Mesenchymal stem cell (in vitro differentiated cells and primary cell): ENCODE data around the gene RREB1.
A peak's percentile ranks its signal among the peaks of the same experiment; 100 is the strongest.
"Not testable (repeated sequence)": the region's sequence is repeated elsewhere in the genome, so short reads cannot be mapped to it uniquely, and the experiment has no call there.

Source experiments
- DNase-seq: peaks from one replicate; pipeline ENCODE4 v3.0.0-alpha.2; 2013
- H2AFZ ChIP-seq: one replicate; pipeline ENCODE4 v1.6.1; 2013; ENCODE audit warnings: low read depth, mild to moderate bottlenecking, control low read depth, inconsistent platforms, low read length, moderate library complexity
- H2AK5ac ChIP-seq: 2 replicates; pipeline ENCODE4 v1.6.1; 2013; ENCODE audit warnings: low read length, moderate library complexity, mild to moderate bottlenecking, inconsistent platforms; ENCODE audit not compliant: severe bottlenecking
- H2BK120ac ChIP-seq: one replicate; pipeline ENCODE4 v1.6.1; 2013; ENCODE audit warnings: low read depth, mild to moderate bottlenecking, inconsistent platforms, low read length, moderate library complexity
- H2BK12ac ChIP-seq, 2 experiments: one replicate each; pipeline ENCODE4 v1.6.1; 2013; ENCODE audit warnings: inconsistent platforms in 2 of 2, low read length in 2 of 2, mild to moderate bottlenecking in 2 of 2, moderate library complexity in 2 of 2, control low read depth in 1 of 2
- H2BK15ac ChIP-seq: one replicate; pipeline ENCODE4 v1.6.1; 2013; ENCODE audit warnings: mild to moderate bottlenecking, low read depth, inconsistent platforms; ENCODE audit not compliant: poor library complexity, severe bottlenecking
- H2BK5ac ChIP-seq: 2 replicates; pipeline ENCODE4 v1.6.1; 2013; ENCODE audit warnings: low read depth, mild to moderate bottlenecking, low read length, control low read depth, inconsistent platforms; ENCODE audit not compliant: poor library complexity, severe bottlenecking
- H3K14ac ChIP-seq, 2 experiments: one replicate each; pipeline ENCODE4 v1.6.1; 2013; ENCODE audit warnings: inconsistent platforms in 2 of 2, low read length in 2 of 2, control low read depth in 1 of 2, mild to moderate bottlenecking in 1 of 2, moderate library complexity in 1 of 2
- H3K18ac ChIP-seq, 2 experiments: one replicate each; pipeline ENCODE4 v1.6.1; 2013; ENCODE audit warnings: inconsistent platforms in 2 of 2, low read length in 2 of 2, control low read depth in 1 of 2, low read depth in 1 of 2, mild to moderate bottlenecking in 1 of 2
- H3K23ac ChIP-seq, 2 experiments: one replicate each; pipeline ENCODE4 v1.6.1; 2013; ENCODE audit warnings: inconsistent platforms in 2 of 2, low read length in 2 of 2, mild to moderate bottlenecking in 2 of 2, moderate library complexity in 2 of 2, control low read depth in 1 of 2
- H3K27ac ChIP-seq: 2 replicates; pipeline ENCODE4 v1.5.1; 2013; ENCODE audit warnings: mild to moderate bottlenecking, moderate library complexity, low read length, control low read depth, inconsistent platforms; ENCODE audit not compliant: poor library complexity, severe bottlenecking
- H3K27me3 ChIP-seq, 2 experiments: 2 replicates each; pipeline versions ENCODE4 v1.6.1 to v1.7.0; 2013; ENCODE audit warnings: low read length in 2 of 2, mild to moderate bottlenecking in 2 of 2, moderate library complexity in 2 of 2, control low read depth in 1 of 2, inconsistent platforms in 1 of 2; ENCODE audit not compliant: control insufficient read depth in 1 of 2, insufficient read depth in 1 of 2
- H3K36me3 ChIP-seq, 2 experiments: 2 replicates each; pipeline versions ENCODE4 v1.6.1 to v1.7.0; 2013; ENCODE audit warnings: low read length in 2 of 2, control low read depth in 1 of 2, inconsistent platforms in 1 of 2, low read depth in 1 of 2, mild to moderate bottlenecking in 1 of 2; ENCODE audit not compliant: insufficient read depth in 2 of 2, control insufficient read depth in 1 of 2
- H3K4ac ChIP-seq, 2 experiments: one replicate each; pipeline ENCODE4 v1.6.1; 2013; ENCODE audit warnings: inconsistent platforms in 2 of 2, low read length in 2 of 2, mild to moderate bottlenecking in 2 of 2, moderate library complexity in 2 of 2, control low read depth in 1 of 2, low read depth in 1 of 2
- H3K4me1 ChIP-seq: 2 replicates; pipeline ENCODE4 v1.6.1; 2013; ENCODE audit warnings: low read depth, low read length, control low read depth; ENCODE audit not compliant: control insufficient read depth, insufficient read depth
- H3K4me2 ChIP-seq: 2 replicates; pipeline ENCODE4 v1.6.1; 2013; ENCODE audit warnings: low read length, mild to moderate bottlenecking, inconsistent platforms; ENCODE audit not compliant: poor library complexity, severe bottlenecking
- H3K4me3 ChIP-seq, 2 experiments: 2 replicates each; pipeline versions ENCODE4 v1.5.1 to v1.7.0; 2013; ENCODE audit warnings: low read length in 2 of 2, mild to moderate bottlenecking in 2 of 2, control low read depth in 1 of 2, low read depth in 1 of 2; ENCODE audit not compliant: insufficient read depth in 1 of 2
- H3K79me1 ChIP-seq: replicated peaks from 2 replicates; pipeline ENCODE4 v1.6.1; 2013; ENCODE audit warnings: mild to moderate bottlenecking, control low read depth, low read length, inconsistent platforms; ENCODE audit not compliant: poor library complexity, severe bottlenecking
- H3K9ac ChIP-seq: 2 replicates; pipeline ENCODE4 v1.7.0; 2013; ENCODE audit warnings: mild to moderate bottlenecking, low read length, moderate library complexity
- H3K9me3 ChIP-seq: 2 replicates; pipeline ENCODE4 v1.7.0; 2013; ENCODE audit warnings: mild to moderate bottlenecking, low read length; ENCODE audit not compliant: control insufficient read depth
- H4K8ac ChIP-seq: one replicate; pipeline ENCODE4 v1.6.1; 2013; ENCODE audit warnings: inconsistent platforms, mild to moderate bottlenecking, low read length, moderate library complexity
- H4K91ac ChIP-seq: one replicate; pipeline ENCODE4 v1.6.1; 2013; ENCODE audit warnings: mild to moderate bottlenecking, low read length, inconsistent platforms
- WGBS: methylation state at CpG from one replicate; pipeline ENCODE4 v1.1.7; 2013; ENCODE audit warnings: mixed read lengths; 5-methylcytosine and 5-hydroxymethylcytosine counted together

Gene RREB1

DNA sequence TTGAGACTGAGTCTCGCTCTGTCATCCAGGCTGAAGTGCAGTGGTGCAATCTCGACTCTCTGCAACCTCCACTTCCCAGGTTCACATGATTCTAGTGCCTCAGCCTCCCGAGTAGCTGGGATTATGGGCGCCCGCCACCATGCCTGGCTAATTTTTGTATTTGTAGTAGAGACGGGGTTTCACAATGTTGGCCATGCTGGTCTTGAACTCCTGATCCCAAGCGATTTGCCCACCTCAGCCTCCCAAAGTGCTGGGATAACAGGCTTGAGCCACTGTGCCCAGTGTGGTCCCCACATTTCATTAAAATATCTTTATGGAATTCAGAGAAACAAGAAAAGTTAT lies 157.6 kb downstream of the RREB1 start:
- not testable (repeated sequence) for H3K4me2 ChIP-seq, H3K4me3 ChIP-seq, H3K27me3 ChIP-seq, DNase-seq, H2AK5ac ChIP-seq, H3K18ac ChIP-seq, H2BK120ac ChIP-seq, H2BK5ac ChIP-seq, H3K9ac ChIP-seq, H3K36me3 ChIP-seq, H3K27ac ChIP-seq, H2BK15ac ChIP-seq, H3K4ac ChIP-seq, H4K8ac ChIP-seq, H2BK12ac ChIP-seq, H4K91ac ChIP-seq, H3K23ac ChIP-seq, H3K9me3 ChIP-seq, H2AFZ ChIP-seq, H3K14ac ChIP-seq, H3K79me1 ChIP-seq
- WGBS = 96% methylated on average over 7 of the region's 7 CpGs
- peaks cover 29% of the 10 kb centered on the region for H3K4me1 ChIP-seq

DNA sequence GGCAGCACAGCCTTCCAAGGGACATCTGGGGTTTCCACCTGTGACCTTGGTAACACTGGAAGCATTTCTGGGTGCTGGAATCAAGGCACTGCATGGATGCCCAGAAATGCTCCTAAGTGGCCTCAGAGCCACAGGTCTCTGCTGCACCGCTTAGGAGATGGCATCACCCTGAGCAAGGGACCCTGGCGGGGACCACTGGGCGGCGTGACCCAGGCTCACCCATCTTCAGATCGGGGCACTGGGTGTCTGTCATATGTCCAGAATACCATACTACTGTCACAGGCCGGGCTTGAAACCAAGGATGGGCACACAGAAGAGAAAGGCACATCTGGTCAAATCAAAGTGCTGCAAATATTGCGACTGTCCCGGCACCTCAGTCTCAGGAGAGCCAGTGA lies 159.3 kb downstream of the RREB1 start:
- WGBS = 90% methylated on average over 8 of the region's 8 CpGs
- Histone ChIP-seq H3K9ac (no peak overlapping the region), H3K4me3 (no peak overlapping the region), H2BK12ac (peak overlapping the region in 1 of 2 experiments; percentile 9), H3K36me3 (no peaks in the 10 kb centered on the region), H2AK5ac (no peak overlapping the region), H3K4me1 (peaks cover 23% of the 10 kb centered on the region), H3K4ac (no peak overlapping the region), H3K23ac (no peak overlapping the region), H3K27me3 (no peaks in the 10 kb centered on the region), H3K79me1 (no peaks in the 10 kb centered on the region), H4K91ac (no peak overlapping the region), H3K27ac (no peak overlapping the region), H3K9me3 (no peaks in the 10 kb centered on the region), H3K4me2 (no peak overlapping the region), H3K14ac (no peak overlapping the region), H2BK120ac (no peak overlapping the region), H4K8ac (peak overlapping the region; percentile 31), H3K18ac (no peak overlapping the region), H2AFZ (no peak overlapping the region), H2BK5ac (no peak overlapping the region), H2BK15ac (no peak overlapping the region)
- DNase-seq = no peak

DNA sequence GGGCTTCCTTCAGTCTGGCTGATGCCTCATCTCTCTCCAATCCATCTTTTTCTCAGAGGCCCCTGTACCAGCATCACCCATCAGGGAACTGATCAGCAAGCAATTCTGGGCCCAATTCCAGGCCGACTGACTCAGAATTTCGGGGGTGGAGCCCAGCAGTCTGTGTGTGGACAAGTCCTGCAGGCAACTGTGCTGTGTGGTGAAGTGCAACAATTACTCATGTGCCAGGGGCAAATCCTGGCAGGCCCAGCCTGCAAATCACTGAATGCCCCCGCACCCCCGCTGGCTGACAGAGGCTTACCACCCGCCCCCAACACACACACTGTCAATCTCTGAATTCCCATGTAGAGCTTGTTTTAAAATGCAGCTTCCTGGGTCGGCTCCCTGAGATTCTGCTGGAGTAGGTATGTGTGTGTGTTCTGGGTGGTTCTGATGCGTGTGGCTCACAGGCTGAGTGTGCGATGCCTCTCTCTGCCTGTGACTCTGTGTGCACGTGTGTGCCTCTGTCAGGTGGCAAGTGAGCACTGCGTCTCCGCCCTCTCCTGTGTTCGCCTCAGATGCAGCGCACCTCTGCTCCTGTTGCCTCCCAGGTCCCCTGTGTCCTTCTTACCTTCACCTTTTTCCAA lies 159.8 kb downstream of the RREB1 start:
- H3K4me2 ChIP-seq = peak overlapping the region; percentile 19
- 60% methylated on average over 13 of the region's 13 CpGs for WGBS

DNA sequence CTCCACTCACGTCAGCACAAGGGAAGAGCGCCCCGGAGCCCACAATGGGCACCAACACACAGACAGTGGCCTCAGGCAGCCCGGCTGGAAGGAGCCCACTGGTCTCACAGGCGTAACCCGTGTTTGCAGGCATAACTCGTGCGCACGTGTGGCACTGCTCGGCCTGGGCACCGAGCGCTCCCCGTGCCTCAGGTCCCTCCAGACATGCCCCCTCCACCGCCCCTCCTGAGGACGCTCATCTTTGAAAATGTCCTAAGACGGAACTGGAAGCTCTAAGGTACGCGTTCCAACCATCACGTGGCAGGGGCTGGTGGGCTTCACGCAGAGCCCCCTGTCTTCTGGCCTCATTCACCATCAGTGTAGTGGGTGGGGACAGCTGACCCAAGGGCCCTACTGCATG lies 160.6 kb downstream of the RREB1 start:
- H4K91ac ChIP-seq = no peak overlapping the region
- peaks cover 21% of the 10 kb centered on the region for H3K4me1 ChIP-seq
- no peaks in the 10 kb centered on the region for H3K9me3 ChIP-seq
- no peak overlapping the region for H2BK12ac ChIP-seq
- H3K27me3 ChIP-seq = no peaks in the 10 kb centered on the region
- no peak overlapping the region for H3K18ac ChIP-seq
- no peak overlapping the region for H3K4me2 ChIP-seq
- H2BK5ac ChIP-seq = no peak overlapping the region
- no peak overlapping the region for H2BK120ac ChIP-seq
- H3K79me1 ChIP-seq = no peaks in the 10 kb centered on the region
- H3K23ac ChIP-seq = no peak overlapping the region
- 95% methylated on average over 20 of the region's 20 CpGs for WGBS
- H2AK5ac ChIP-seq = no peak overlapping the region
- H2AFZ ChIP-seq = no peak overlapping the region
- H3K36me3 ChIP-seq = no peaks in the 10 kb centered on the region
- no peak for DNase-seq
- no peak overlapping the region for H3K4me3 ChIP-seq
- no peak overlapping the region for H2BK15ac ChIP-seq
- no peak overlapping the region for H3K4ac ChIP-seq
- H3K14ac ChIP-seq = no peak overlapping the region
- no peak overlapping the region for H3K9ac ChIP-seq
- H4K8ac ChIP-seq = no peak overlapping the region
- H3K27ac ChIP-seq = no peak overlapping the region

More for the DNA sequence above, 159.8 kb downstream of the RREB1 start:
- Histone ChIP-seq H3K9me3 (no peaks in the 10 kb centered on the region), H3K27ac (peak overlapping the region; percentile 45), H3K23ac (no peak overlapping the region), H3K4me3 (peak overlapping the region in 1 of 2 experiments; percentile 8), H2BK120ac (no peak overlapping the region), H2BK5ac (no peak overlapping the region), H3K18ac (peak overlapping the region in 1 of 2 experiments; percentile 44), H3K79me1 (no peaks in the 10 kb centered on the region), H3K36me3 (no peaks in the 10 kb centered on the region), H4K8ac (no peak overlapping the region), H3K4ac (no peak overlapping the region), H2AFZ (no peak overlapping the region), H3K27me3 (no peaks in the 10 kb centered on the region), H3K14ac (peak overlapping the region in 1 of 2 experiments; percentile 68), H4K91ac (no peak overlapping the region), H2AK5ac (no peak overlapping the region), H2BK12ac (peak overlapping the region in 1 of 2 experiments; percentile 17), H3K9ac (peak overlapping the region; percentile 33), H3K4me1 (peaks cover 21% of the 10 kb centered on the region), H2BK15ac (no peak overlapping the region)
- DNase-seq = peak; percentile 89
